Dendritic cell treated with granulocyte-macrophage colony-stimulating factor and Interleukin-4, amounts not matched to agents 40 ng/mL and 50 ng/mL, for 4 days (primary cell): ENCODE measurements around the gene KCMF1.

Experiments
- H3K27ac Mint-ChIP-seq: one replicate; pipeline ENCODE4 v1.8.0; 2022; ENCODE audit warnings: mild to moderate bottlenecking, mixed read lengths
- H3K27me3 Mint-ChIP-seq: one replicate; pipeline ENCODE4 v1.8.0; 2022; ENCODE audit warnings: mild to moderate bottlenecking, mixed read lengths
- H3K36me3 Mint-ChIP-seq: one replicate; pipeline ENCODE4 v1.8.0; 2022; ENCODE audit warnings: low read depth, mixed read lengths
- H3K4me1 Mint-ChIP-seq: one replicate; pipeline ENCODE4 v1.8.0; 2022; ENCODE audit warnings: low read depth, mixed read lengths
- H3K4me3 Mint-ChIP-seq: one replicate; pipeline ENCODE4 v1.8.0; 2022; ENCODE audit warnings: mild to moderate bottlenecking, moderate library complexity, mixed read lengths
- H3K9me3 Mint-ChIP-seq: one replicate; pipeline ENCODE4 v1.8.0; 2022; ENCODE audit warnings: mixed read lengths
- intact Hi-C: fragments of 100-400 bp; cut with micrococcal nuclease; formaldehyde crosslinking; loops from one replicate; pipeline ENCODE4 v1.15.0; 2022

The KCMF1 gene

DNA sequence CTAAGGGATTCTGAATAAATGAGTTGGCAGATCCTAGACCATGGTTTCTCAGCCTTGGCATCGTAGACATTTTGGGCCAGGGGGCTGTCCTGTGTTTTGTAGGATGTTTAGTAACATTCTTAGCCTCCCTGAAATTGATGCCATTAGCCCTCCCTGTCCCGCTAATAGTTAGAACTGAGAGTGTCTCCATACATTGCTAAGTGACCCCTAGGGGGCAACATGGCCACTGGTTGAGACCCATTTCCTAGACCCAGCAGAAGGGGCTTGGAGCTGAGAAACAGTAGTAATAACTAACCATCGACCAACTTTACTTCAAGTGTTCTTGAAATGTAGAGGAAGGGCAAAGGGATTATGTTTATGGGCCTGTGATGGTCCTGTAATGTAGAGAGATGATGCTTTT lies 40.8 kb downstream of the KCMF1 start:
- H3K4me1 Mint-ChIP-seq = peaks cover 78% of the 10 kb centered on the region
- no peaks in the 10 kb centered on the region for H3K27me3 Mint-ChIP-seq
- H3K9me3 Mint-ChIP-seq = no peaks in the 10 kb centered on the region
- no peak overlapping the region for H3K4me3 Mint-ChIP-seq
- intact Hi-C loops = no loop called here
- peaks cover 44% of the 10 kb centered on the region for H3K36me3 Mint-ChIP-seq
- no peak overlapping the region for H3K27ac Mint-ChIP-seq

- Mint-ChIP-seq H3K9me3 (no peaks in the 10 kb centered on the region), H3K27me3 (no peaks in the 10 kb centered on the region), H3K36me3 (peaks cover 37% of the 10 kb centered on the region), H3K4me1 (peaks cover 74% of the 10 kb centered on the region), H3K27ac (peak overlapping the region; percentile 3), H3K4me3 (no peak overlapping the region)
- intact Hi-C loops = no loop called here
These were observed 41.5 kb downstream of the KCMF1 start for GRCh38 chr2:85012431-85012830.

DNA sequence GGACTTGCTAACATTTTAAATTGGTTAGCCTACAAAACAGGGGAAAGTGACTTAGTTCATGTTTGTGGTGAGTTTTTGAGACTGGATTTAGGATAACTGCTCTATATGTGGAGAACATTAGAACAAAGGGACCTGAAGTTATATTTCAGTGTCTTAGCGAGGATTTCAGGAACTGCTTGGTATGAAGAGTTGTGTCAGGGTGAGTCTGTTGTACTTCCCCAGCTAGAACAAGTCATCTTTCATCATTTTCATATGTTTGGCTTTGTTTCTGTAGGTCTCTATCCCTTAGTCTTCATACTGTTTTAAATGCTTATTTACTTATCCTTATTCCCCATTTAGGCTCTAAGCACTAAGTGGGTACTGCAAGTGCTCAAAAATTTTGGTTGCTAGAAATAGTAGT lies 41.9 kb downstream of the KCMF1 start:
- Mint-ChIP-seq H3K4me1 (peaks cover 73% of the 10 kb centered on the region), H3K9me3 (no peaks in the 10 kb centered on the region), H3K36me3 (peaks cover 33% of the 10 kb centered on the region), H3K27ac (peak overlapping the region; percentile 3), H3K27me3 (no peaks in the 10 kb centered on the region), H3K4me3 (no peak overlapping the region)
- intact Hi-C loops = no loop called here

- Mint-ChIP-seq H3K27me3 (no peaks in the 10 kb centered on the region), H3K4me1 (peaks cover 65% of the 10 kb centered on the region), H3K36me3 (peaks cover 23% of the 10 kb centered on the region), H3K4me3 (no peak overlapping the region), H3K9me3 (no peaks in the 10 kb centered on the region), H3K27ac (peak overlapping the region; percentile 35)
- intact Hi-C loops = no loop called here
These were observed 44.8 kb downstream of the KCMF1 start for GRCh38 chr2:85015653-85016360.

DNA sequence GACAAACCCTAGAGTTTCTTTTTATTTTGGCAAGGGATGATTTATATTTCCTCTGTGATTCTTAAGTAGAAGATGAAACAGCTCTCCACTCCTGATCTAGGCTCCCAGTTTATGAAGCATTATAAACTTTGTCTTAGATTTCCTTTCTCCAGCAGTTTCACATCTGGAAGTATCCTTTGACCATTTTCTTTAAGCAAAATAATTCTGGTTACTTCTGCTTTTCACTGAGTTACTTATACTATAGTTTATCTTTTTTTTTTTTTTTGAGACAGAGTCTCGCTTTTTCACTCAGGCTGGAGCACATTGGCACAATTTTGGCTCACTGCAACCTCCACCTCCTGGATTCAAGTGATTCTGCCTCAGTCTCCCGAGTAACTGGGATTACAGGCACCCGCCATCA lies 45.5 kb downstream of the KCMF1 start:
- intact Hi-C loops = no loop called here
- Mint-ChIP-seq H3K4me1 (peaks cover 60% of the 10 kb centered on the region), H3K4me3 (no peak overlapping the region), H3K9me3 (no peaks in the 10 kb centered on the region), H3K27me3 (no peaks in the 10 kb centered on the region), H3K27ac (peak overlapping the region; percentile 35), H3K36me3 (peaks cover 19% of the 10 kb centered on the region)

DNA sequence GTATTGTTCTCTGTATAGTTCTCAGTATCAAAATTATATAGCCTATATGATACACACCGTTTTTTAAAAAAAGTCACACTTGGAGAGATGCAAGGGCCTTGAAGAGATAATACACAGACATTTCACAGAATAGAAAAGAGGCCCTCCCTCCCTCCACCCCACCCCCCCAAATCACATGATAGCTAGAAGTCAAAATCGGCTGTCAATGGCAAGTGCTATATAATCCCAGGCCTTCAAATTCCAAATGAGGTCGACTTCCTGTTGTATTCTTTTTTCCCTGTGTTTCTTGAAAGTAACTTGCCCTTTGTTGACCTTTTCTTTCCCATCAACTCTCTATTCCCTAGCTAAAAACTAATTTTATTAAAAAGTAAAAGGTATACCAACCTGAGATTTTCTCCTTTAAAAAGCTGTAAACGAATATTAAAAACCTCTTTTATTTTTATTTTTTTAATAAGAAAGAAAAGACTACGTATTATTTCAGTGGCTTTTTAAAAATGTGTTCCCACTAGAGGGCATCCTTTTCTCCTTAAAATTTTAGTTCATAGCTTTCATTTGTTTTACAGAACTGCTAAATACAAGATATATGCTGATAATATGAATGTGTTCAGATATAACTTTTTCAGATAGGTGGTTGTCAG lies 46.6 kb downstream of the KCMF1 start:
- peaks cover 49% of the 10 kb centered on the region for H3K4me1 Mint-ChIP-seq
- no peak overlapping the region for H3K4me3 Mint-ChIP-seq
- peaks cover 19% of the 10 kb centered on the region for H3K36me3 Mint-ChIP-seq
- H3K27me3 Mint-ChIP-seq = no peaks in the 10 kb centered on the region
- H3K9me3 Mint-ChIP-seq = no peaks in the 10 kb centered on the region
- intact Hi-C loops = no loop called here
- no peak overlapping the region for H3K27ac Mint-ChIP-seq

GRCh38 chr2:85018049-85018447 lies 47.1 kb downstream of the KCMF1 start:
- no peak overlapping the region for H3K27ac Mint-ChIP-seq
- no peaks in the 10 kb centered on the region for H3K9me3 Mint-ChIP-seq
- intact Hi-C loops = no loop called here
- H3K27me3 Mint-ChIP-seq = no peaks in the 10 kb centered on the region
- H3K4me1 Mint-ChIP-seq = peaks cover 44% of the 10 kb centered on the region
- H3K36me3 Mint-ChIP-seq = peaks cover 21% of the 10 kb centered on the region
- H3K4me3 Mint-ChIP-seq = no peak overlapping the region

GRCh38 chr2:85019121-85019520 lies 48.2 kb downstream of the KCMF1 start:
- no peaks in the 10 kb centered on the region for H3K27me3 Mint-ChIP-seq
- H3K4me3 Mint-ChIP-seq = no peak overlapping the region
- H3K27ac Mint-ChIP-seq = no peak overlapping the region
- no peaks in the 10 kb centered on the region for H3K9me3 Mint-ChIP-seq
- peaks cover 36% of the 10 kb centered on the region for H3K4me1 Mint-ChIP-seq
- intact Hi-C loops = no loop called here
- H3K36me3 Mint-ChIP-seq = peaks cover 32% of the 10 kb centered on the region

GRCh38 chr2:85022232-85022631 lies 51.3 kb downstream of the KCMF1 start:
- Mint-ChIP-seq H3K4me3 (no peak overlapping the region), H3K36me3 (peaks cover 46% of the 10 kb centered on the region), H3K4me1 (peaks cover 22% of the 10 kb centered on the region), H3K27me3 (no peaks in the 10 kb centered on the region), H3K27ac (no peak overlapping the region), H3K9me3 (no peaks in the 10 kb centered on the region)
- intact Hi-C loops = no loop called here

DNA sequence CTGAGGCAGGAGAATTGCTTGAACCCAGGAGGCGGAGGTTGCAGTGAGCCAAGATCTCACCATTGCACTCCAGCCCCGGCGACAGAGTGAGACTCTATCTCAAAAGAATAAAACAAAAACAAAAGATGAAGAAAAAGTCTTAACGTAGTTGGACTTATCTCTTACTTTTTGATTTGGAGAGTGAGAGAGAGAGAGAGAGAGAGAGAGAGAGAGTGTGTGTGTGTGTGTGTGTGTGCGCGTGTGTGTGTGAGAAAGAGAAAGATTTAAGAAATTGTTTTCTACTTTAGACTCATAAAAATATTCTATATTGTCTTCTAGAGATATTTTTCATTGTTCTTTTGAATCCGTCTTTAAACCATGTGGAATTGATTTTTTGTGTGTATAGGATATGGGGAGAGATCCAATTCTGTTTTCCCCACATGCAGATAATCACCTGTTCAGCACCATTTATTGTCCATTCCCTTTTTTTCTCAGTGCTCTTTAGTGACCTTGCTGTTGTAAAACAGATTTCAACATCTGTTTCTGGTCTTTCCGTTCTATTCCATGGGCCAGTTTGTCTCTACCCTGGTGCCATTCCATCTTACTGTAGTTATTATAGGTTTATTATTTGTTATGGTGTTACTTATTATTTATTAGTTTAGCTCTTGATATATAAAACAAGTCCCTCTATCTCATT lies 53.5 kb downstream of the KCMF1 start:
- H3K36me3 Mint-ChIP-seq = peaks cover 68% of the 10 kb centered on the region

GRCh38 chr2:85032621-85033020 lies 61.7 kb downstream of the KCMF1 start:
- no peak overlapping the region for H3K4me3 Mint-ChIP-seq
- no peak overlapping the region for H3K27ac Mint-ChIP-seq
- no peaks in the 10 kb centered on the region for H3K9me3 Mint-ChIP-seq
- intact Hi-C loops = no loop called here
- peaks cover 81% of the 10 kb centered on the region for H3K36me3 Mint-ChIP-seq
- H3K4me1 Mint-ChIP-seq = no peaks in the 10 kb centered on the region
- H3K27me3 Mint-ChIP-seq = no peaks in the 10 kb centered on the region

More for the DNA sequence above, 53.5 kb downstream of the KCMF1 start:
- peaks cover 18% of the 10 kb centered on the region for H3K4me1 Mint-ChIP-seq
- no peak overlapping the region for H3K4me3 Mint-ChIP-seq
- no peaks in the 10 kb centered on the region for H3K27me3 Mint-ChIP-seq
- intact Hi-C loops = no loop called here
- no peak overlapping the region for H3K27ac Mint-ChIP-seq
- no peaks in the 10 kb centered on the region for H3K9me3 Mint-ChIP-seq

DNA sequence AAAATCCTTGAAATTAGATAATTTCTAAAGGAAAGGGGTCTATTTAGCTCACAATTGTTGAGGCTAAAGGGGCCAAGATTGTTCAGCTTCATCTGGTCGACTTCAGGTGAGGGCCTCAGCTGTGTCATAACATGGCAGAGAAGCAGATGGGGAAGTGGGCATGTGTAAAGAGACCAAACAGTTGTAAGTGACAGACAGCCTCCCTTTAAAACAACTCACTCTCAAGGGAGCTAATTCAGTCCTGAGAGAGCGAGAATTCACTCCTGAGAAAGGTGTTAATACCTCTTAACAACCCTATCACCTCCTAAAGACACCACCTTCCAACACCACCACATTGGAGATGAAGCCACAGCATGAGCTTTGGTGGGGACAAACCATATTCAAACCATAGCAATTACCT lies 62.4 kb downstream of the KCMF1 start:
- Mint-ChIP-seq H3K27ac (no peak overlapping the region), H3K4me1 (no peaks in the 10 kb centered on the region), H3K27me3 (no peaks in the 10 kb centered on the region), H3K9me3 (no peaks in the 10 kb centered on the region), H3K4me3 (no peak overlapping the region), H3K36me3 (peaks cover 80% of the 10 kb centered on the region)
- intact Hi-C loops = no loop called here

- H3K27me3 Mint-ChIP-seq = no peaks in the 10 kb centered on the region
- no peak overlapping the region for H3K27ac Mint-ChIP-seq
- intact Hi-C loops = no loop called here
- H3K4me3 Mint-ChIP-seq = no peak overlapping the region
- H3K9me3 Mint-ChIP-seq = no peaks in the 10 kb centered on the region
- H3K4me1 Mint-ChIP-seq = no peaks in the 10 kb centered on the region
- peaks cover 80% of the 10 kb centered on the region for H3K36me3 Mint-ChIP-seq
These were observed 63.2 kb downstream of the KCMF1 start for GRCh38 chr2:85034158-85034557.

- Mint-ChIP-seq H3K27me3 (no peaks in the 10 kb centered on the region), H3K36me3 (peaks cover 82% of the 10 kb centered on the region), H3K4me3 (no peak overlapping the region), H3K4me1 (no peaks in the 10 kb centered on the region), H3K9me3 (no peaks in the 10 kb centered on the region), H3K27ac (no peak overlapping the region)
- intact Hi-C loops = no loop called here
These were observed 66.7 kb downstream of the KCMF1 start for GRCh38 chr2:85037622-85038021.
